T-helper 2 cell treated with Interferon-gamma antibody and Interleukin-4, amounts not matched to agents 100 ng/mL and 5 ng/mL, for 36 hours (primary cell): ENCODE measurements around the gene WASF2. TPM values are rescaled to one million over a fixed set of nuclear protein-coding genes. Genes with fewer than 3 reads are reported as not detected.
"Not testable (repeated sequence)": the region's sequence is repeated elsewhere in the genome, so short reads cannot be mapped to it uniquely, and the experiment has no call there.

Experiments used
- intact Hi-C: fragments of 100-400 bp; cut with micrococcal nuclease; formaldehyde crosslinking; loops from one replicate; pipeline ENCODE4 v1.15.1; 2023
- total RNA-seq: library from RNA; stranded (reverse); gene quantifications from 2 replicates; pipeline ENCODE4 v1.2.3, GENCODE V29; 2022

The WASF2 gene, protein sequence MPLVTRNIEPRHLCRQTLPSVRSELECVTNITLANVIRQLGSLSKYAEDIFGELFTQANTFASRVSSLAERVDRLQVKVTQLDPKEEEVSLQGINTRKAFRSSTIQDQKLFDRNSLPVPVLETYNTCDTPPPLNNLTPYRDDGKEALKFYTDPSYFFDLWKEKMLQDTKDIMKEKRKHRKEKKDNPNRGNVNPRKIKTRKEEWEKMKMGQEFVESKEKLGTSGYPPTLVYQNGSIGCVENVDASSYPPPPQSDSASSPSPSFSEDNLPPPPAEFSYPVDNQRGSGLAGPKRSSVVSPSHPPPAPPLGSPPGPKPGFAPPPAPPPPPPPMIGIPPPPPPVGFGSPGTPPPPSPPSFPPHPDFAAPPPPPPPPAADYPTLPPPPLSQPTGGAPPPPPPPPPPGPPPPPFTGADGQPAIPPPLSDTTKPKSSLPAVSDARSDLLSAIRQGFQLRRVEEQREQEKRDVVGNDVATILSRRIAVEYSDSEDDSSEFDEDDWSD
- 124 and 125 TPM in 2 replicates for total RNA-seq

DNA sequence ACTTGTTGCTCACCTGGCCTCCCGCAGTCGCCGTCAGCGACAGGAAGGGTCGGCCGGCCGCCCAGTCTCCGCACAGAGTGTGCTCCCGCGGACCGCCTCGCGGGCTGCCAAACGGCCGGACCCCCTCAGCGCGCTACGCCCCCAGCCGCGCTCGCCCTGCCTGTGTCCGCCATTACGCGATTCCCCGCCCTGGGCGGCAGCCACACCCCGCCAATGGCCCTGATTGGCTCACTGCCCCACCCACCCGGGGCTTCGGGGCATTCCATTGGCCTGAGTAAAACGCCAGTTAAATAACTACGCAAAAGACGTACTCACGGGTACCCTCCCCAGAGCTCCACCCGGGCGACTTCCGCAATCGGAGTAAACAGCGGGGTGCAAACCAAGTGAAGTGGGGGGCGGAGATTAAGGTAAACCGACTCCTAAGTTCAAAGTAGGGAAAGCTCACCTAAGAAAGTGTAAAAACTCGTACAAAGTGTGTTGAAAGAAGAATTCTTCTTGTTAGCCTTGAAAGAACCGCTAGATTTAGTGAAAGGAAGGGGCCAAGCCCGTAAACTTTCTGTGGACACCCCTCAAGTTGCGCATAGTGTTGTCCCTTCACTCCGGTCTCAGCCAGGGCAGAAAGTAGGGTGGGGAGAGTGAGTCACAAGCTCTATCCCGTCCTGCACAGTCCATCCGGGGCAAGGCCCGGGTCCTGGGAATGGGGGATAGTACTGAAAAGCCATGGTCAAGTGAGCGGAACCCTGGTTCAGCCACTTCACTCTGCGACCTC, at the start of gene WASF2:
Gene WASF2, minus strand, starts transcription at position 195 of the 769 bp plus-strand sequence. CDS start 61,277 bp downstream, outside the sequence.
- intact Hi-C loops, result loop anchor here (1.0 to 5.0 kb wide), 5 partner anchors 33 to 256 kb away; partner anchors contain the start of genes AHDC1 and WDTC1

DNA sequence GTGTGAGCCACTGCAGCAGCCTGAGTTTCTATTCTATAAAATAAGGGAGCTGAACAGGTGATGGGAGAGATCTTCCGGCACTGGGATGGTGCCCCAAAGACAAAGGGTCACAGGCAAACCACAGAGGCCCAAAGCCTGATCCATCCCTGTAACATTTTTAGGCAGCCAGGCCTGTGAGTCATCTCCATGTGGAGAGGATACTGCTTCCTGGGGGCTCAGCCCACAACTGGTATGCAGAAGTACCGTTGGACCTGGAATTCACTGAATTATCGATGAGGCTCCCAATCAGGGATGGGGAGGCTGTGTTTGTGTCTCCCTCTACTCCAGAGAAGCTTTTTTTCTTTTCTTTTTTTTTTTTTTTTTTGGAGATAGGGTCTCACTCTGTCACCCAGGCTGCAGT, 48.8 kb upstream of the WASF2 start:
- intact Hi-C loops, result no loop called here

DNA sequence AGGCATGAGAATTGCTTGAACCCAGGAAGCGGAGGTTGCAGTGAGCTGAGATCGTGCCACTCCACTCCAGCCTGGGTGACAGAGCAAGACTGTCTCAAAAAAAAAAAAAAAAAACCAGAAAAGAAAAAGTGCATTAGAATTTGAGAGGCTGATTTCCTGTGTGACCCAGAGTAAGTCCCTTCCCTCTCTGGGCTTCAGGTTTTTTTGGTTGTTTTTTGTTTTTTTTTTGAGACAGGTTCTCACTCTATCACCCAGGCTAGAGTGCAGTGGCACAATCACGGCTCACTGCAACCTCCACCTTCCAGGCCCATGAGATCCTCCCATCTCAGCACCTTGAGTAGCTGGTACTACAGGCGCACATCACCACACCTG, 48.3 kb upstream of the WASF2 start:
- intact Hi-C loops, result not testable (repeated sequence)

DNA sequence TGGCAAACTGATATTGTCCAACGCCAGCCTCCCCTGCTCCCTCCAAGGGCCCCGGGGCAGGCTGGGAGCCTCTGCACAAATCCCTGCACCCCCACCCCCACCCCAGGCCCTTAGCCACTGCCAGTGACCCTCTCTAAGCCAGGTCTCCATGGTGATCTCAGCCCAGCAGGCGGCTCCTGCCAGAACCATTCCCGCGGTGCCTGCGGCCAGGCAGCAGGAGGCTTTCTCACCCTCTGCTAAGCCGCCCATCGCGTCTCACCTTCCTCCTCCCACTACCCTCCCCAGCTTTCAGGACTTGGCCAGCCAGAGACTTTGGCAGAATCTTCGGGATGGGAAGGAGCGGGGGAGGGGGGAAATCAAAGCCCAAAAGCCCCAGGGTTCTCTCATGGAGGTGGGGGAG, 46.8 kb upstream of the WASF2 start:
- intact Hi-C loops, result no loop called here

DNA sequence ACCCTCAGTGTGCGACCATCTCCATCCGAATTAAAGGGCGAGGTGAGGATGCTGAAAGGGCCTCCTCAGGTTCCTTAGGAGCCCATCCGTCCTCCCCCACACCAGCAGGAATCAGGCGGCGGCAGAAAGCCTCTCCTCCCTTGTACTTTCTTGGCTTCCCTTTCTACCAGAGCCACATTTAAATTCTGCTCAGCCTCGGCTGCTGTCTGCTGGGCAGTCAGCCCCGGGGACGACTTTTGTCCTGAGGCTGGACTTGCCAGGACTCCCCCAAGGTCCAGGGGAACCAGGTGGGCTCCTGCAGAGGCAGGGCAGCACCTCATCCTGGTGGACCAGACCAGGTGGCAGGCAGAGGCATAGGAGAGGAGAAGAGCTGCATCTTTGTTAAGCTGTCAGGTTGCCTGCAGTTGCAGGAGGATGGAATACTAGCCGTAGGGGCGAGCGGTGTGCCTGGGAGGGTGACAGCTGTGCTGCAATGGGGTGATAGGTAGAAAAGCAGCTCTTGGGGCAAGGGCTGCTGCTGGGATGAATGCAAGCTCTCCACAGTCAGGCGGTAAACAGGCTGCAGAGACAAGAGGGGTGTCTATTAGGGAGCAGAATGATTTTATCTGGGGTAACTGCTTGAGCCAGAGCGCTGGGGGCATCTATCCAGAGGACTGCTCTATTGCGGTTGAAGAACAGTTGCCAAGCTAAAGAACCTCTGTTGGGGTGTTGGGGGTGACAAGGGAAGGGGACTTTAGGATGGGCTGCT, 46.2 kb upstream of the WASF2 start:
- intact Hi-C loops, result no loop called here

DNA sequence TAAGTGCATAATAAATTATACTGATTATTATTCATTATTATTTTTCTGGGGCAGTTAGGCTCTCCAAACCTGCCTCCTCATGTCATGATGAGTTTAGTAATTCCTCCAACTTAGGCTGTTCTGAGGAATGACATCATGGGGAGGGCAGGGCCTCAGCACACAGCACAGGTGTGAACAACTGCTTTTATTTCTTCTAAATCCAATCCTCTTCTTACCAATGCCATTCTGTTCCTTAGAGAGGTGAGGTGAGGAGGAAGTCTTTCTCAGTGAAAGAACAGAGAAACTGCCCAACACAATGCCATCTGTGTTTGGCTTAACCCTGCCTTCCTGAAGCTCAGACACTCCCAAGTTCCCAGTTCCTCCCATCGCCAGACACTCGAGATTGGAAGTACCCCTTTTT, 45.4 kb upstream of the WASF2 start:
- intact Hi-C loops, result no loop called here

DNA sequence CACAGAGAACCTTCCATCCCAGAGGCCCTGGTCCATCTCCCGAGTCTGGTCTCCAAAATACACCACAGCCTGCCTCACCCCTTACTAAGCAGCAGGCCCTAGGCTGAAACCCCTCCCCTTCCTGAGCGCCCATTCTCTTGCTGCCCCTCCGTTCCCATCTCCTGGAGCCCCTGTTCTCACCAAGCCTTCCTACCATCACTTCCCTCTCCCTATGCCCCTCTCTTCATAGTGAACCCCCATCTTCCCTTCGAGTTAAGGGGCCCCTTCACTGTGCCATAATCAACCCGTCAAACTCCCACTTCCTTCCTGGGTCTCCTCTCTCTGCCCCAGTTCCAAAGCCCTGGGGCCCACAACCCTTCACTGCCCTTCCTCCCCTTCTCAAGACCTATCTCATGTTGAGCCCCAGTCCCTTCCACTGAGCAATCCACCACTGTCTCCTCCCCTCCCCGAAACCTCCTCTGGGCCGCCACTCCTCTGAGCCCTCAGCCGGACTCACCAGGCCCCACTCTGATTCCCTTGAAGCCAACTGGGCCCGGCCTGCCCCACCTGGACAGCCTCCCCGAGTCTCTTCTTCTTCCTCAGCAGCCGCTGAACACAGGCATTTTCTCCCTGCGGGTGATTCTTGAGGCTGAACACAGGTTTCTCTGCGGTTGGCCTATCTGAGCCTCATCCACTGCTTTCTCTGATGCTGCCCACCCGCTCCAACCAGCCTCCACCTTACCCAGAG, 42.2 kb upstream of the WASF2 start:
- intact Hi-C loops, result no loop called here

- intact Hi-C loops, result no loop called here
Observed at GRCh38 chr1:27530192-27530591, 40.2 kb upstream of the WASF2 start.

GRCh38 chr1:27529704-27530018, 39.7 kb upstream of the WASF2 start:
- intact Hi-C loops, result no loop called here

- intact Hi-C loops, result no loop called here
Observed at GRCh38 chr1:27528818-27529703, 39.1 kb upstream of the WASF2 start.

GRCh38 chr1:27527890-27528817, 38.2 kb upstream of the WASF2 start:
- intact Hi-C loops, result no loop called here

- intact Hi-C loops, result no loop called here
Observed at GRCh38 chr1:27527223-27527889, 37.4 kb upstream of the WASF2 start.

DNA sequence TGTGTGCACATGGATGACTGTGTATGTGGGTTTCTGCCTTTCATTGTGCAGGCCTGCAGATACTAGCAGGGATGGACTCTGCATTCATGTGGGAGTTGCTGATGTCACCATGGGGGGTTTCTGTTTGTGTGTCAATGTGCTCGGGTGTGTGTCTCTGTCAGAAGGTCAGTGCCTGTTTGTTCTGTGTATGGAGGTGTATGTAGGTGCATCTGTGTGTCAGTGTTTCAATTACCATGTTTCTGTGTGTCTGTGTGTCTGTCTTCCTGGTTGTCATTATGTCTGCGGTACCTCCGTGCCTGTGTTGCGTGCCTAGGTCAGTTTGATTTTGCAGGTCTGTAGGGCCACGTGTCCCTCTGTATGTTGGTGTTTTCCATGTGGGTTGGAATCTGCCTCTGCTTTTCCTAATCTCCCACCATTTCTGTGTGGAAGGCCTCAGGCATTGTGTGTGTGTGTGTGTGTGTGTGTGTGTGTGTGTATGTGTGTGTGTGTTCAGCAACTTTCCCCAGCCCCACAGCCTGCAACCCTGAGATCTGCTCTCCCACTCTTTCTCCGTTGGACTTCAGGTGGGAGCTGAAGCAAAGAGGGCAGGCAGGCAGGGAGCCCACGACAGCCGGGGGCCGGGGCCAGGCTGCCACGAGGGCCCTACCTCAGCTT, 36.7 kb upstream of the WASF2 start:
- intact Hi-C loops, result no loop called here

GRCh38 chr1:27525296-27526272, 35.6 kb upstream of the WASF2 start:
- intact Hi-C loops, result no loop called here

DNA sequence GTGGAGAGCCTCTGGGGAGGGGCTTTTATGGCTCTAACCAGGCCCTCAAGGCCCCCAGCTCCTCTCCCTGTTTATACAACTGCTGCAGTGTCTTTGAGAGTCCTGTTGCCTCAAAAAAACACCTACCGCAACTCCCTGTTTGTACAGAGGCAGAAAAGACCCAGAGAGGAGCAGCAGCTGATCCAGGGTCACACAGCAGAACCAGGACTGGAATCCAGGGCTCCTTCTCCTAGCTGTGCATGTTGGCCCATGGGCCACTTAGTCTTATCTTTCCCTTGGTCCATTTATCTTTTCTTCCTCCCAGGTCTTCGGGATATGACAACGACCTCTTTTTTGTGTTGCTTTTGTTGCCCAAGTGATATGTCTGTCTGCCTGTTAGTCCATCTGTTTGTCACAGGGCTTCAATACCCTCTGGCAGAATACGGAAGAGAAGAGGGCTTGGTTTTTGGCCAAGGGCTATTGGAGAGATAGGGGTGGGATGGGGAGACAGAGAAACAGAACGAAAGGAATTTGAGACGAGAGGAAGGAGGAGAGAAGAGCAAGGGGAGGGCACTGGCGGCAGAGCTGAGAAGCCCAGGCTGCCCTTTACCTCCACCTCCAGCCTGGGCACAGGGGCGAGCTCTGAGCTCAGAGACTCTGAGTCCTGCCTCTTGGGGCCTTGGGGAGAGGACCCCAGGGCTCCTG, 33.5 kb upstream of the WASF2 start:
- intact Hi-C loops, result loop anchor here (1.0 to 2.0 kb wide), 5 partner anchors 33 to 139 kb away; partner anchors contain the start of gene WASF2
